Fibroblast of lung (primary cell): ENCODE results near the gene SRA1.
"Not testable (repeated sequence)": the region's sequence is repeated elsewhere in the genome, so short reads cannot be mapped to it uniquely, and the experiment has no call there.

Experiments used
- EZH2 ChIP-seq: IDR thresholded peaks from 2 replicates; pipeline ENCODE4 v1.5.1; 2012; ENCODE audit warnings: low read length, control low read depth, mild to moderate bottlenecking; ENCODE audit errors: missing control alignments
- TF ChIP-seq, protein P1 (sequence below), 2 donors: IDR thresholded peaks in 1 of 2; conservative IDR thresholded peaks in 1 of 2; 1 replicate in 1 of 2; 2 replicates in 1 of 2; pipeline ENCODE4 v1.5.1; 2011 to 2012; ENCODE audit warnings: low read length in 2 of 2, control low read depth in 1 of 2, inconsistent platforms in 1 of 2, low read depth in 1 of 2, mild to moderate bottlenecking in 1 of 2

DNA sequence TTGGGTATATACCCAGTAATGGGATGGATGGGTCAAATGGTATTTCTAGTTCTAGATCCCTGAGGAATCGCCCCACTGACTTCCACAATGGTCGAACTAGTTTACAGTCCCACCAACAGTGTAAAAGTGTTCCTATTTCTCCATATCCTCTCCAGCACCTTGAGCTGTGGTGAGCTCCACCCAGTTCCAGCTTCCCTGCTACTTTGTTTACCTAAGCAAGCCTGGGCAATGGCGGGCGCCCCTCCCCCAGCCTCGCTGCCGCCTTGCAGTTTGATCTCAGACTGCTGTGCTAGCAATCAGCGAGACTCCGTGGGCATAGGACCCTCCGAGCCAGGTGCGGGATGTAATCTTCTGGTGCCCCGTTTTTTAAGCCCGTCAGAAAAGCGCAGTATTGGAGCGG is 35.8 kb upstream of the SRA1 start:
- TF ChIP-seq, protein P1, sequence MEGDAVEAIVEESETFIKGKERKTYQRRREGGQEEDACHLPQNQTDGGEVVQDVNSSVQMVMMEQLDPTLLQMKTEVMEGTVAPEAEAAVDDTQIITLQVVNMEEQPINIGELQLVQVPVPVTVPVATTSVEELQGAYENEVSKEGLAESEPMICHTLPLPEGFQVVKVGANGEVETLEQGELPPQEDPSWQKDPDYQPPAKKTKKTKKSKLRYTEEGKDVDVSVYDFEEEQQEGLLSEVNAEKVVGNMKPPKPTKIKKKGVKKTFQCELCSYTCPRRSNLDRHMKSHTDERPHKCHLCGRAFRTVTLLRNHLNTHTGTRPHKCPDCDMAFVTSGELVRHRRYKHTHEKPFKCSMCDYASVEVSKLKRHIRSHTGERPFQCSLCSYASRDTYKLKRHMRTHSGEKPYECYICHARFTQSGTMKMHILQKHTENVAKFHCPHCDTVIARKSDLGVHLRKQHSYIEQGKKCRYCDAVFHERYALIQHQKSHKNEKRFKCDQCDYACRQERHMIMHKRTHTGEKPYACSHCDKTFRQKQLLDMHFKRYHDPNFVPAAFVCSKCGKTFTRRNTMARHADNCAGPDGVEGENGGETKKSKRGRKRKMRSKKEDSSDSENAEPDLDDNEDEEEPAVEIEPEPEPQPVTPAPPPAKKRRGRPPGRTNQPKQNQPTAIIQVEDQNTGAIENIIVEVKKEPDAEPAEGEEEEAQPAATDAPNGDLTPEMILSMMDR (conservative IDR thresholded peaks at IDR 0.05 in 1 of 2, IDR thresholded peaks at IDR 0.05 in 1 of 2; ENCODE audit: low read depth in 1 of 2, low read length in 2 of 2): not testable (repeated sequence)
- TF ChIP-seq EZH2: not testable (repeated sequence)
